ENCODE results near the gene JAG1. TPM values are rescaled to one million over a fixed set of nuclear protein-coding genes. Genes with fewer than 3 reads are reported as not detected.

JAG1 gene
- polyA plus RNA-seq, 3 donors = 0.70 to 6.8 (median 0.85) TPM

DNA sequence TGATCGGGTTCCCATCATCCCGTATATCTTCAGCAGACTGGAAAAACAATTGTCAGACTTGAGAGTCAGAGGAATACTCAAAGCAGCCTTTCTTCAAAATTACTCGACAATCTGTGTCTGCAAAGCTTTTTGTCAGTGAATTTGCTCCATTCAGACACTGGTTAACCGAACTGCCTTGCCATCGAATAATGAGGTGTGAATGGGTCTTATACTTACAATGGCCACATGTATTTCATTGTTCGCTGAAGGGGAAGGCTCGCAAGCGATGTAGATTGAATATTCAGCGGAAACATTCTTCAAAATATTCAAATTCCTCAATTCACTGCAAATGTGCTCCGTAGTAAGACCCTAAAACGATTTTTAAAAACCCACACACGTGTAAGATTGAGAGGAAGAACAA, 32.9 kb downstream of the JAG1 start:
- H3K9me3 ChIP-seq (replicated peaks in 1 of 2; ENCODE audit: control insufficient read depth in 1 of 2, insufficient read depth in 1 of 2, low read length in 2 of 2) = no peaks in the 10 kb centered on the region
- 100% methylated on average over 3 of the region's 12 CpGs for WGBS (ENCODE audit: insufficient coverage)
- no peaks in the 10 kb centered on the region for H3K9me3 Mint-ChIP-seq
- H3K4me3 Mint-ChIP-seq = no peak overlapping the region
- intact Hi-C loops (cut with micrococcal nuclease) = no loop called here
- no peaks in the 10 kb centered on the region for H3K79me2 ChIP-seq (ENCODE audit: insufficient read depth, low read length)
- H3K9ac ChIP-seq (ENCODE audit: insufficient read depth, low read length, poor library complexity, severe bottlenecking) = no peak overlapping the region
- no peak overlapping the region for H3K4me2 ChIP-seq (replicated peaks; ENCODE audit: extremely low read depth, low read length, poor library complexity, severe bottlenecking)
- no peak overlapping the region for H3K27ac Mint-ChIP-seq
- TF ChIP-seq, protein P1, sequence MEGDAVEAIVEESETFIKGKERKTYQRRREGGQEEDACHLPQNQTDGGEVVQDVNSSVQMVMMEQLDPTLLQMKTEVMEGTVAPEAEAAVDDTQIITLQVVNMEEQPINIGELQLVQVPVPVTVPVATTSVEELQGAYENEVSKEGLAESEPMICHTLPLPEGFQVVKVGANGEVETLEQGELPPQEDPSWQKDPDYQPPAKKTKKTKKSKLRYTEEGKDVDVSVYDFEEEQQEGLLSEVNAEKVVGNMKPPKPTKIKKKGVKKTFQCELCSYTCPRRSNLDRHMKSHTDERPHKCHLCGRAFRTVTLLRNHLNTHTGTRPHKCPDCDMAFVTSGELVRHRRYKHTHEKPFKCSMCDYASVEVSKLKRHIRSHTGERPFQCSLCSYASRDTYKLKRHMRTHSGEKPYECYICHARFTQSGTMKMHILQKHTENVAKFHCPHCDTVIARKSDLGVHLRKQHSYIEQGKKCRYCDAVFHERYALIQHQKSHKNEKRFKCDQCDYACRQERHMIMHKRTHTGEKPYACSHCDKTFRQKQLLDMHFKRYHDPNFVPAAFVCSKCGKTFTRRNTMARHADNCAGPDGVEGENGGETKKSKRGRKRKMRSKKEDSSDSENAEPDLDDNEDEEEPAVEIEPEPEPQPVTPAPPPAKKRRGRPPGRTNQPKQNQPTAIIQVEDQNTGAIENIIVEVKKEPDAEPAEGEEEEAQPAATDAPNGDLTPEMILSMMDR (IDR thresholded peaks at IDR 0.05) = no peak
- H3K4me3 ChIP-seq (replicated peaks in 1 of 3; ENCODE audit: low read depth in 2 of 3, low read length in 3 of 3) = no peak overlapping the region
- no peaks in the 10 kb centered on the region for H3K27me3 ChIP-seq (ENCODE audit: control insufficient read depth in 2 of 2, insufficient read depth in 2 of 2, low read length in 2 of 2)
- no peak for DNase-seq
- peaks cover 79 to 84% of the 10 kb centered on the region in 2 donors for H3K36me3 Mint-ChIP-seq
- H4K20me1 ChIP-seq (ENCODE audit: insufficient read depth, low read length) = no peaks in the 10 kb centered on the region
- no peak overlapping the region for H2AFZ ChIP-seq (ENCODE audit: insufficient read depth, low read depth, low read length, poor library complexity, severe bottlenecking)
- H3K4me1 ChIP-seq (ENCODE audit: control insufficient read depth in 1 of 2, insufficient read depth in 2 of 2, low read length in 2 of 2) = no peaks in the 10 kb centered on the region
- H3K27me3 Mint-ChIP-seq (ENCODE audit: low read depth in 3 of 3) = no peaks in the 10 kb centered on the region
- no peaks in the 10 kb centered on the region for H3K4me1 Mint-ChIP-seq
- peaks cover 67 to 88% of the 10 kb centered on the region in 2 donors for H3K36me3 ChIP-seq (replicated peaks in 1 of 2; ENCODE audit: control insufficient read depth in 1 of 2, insufficient read depth in 2 of 2, low read length in 2 of 2)
- H3K27ac ChIP-seq (ENCODE audit: low read depth in 1 of 2, low read length in 2 of 2) = no peak overlapping the region

DNA sequence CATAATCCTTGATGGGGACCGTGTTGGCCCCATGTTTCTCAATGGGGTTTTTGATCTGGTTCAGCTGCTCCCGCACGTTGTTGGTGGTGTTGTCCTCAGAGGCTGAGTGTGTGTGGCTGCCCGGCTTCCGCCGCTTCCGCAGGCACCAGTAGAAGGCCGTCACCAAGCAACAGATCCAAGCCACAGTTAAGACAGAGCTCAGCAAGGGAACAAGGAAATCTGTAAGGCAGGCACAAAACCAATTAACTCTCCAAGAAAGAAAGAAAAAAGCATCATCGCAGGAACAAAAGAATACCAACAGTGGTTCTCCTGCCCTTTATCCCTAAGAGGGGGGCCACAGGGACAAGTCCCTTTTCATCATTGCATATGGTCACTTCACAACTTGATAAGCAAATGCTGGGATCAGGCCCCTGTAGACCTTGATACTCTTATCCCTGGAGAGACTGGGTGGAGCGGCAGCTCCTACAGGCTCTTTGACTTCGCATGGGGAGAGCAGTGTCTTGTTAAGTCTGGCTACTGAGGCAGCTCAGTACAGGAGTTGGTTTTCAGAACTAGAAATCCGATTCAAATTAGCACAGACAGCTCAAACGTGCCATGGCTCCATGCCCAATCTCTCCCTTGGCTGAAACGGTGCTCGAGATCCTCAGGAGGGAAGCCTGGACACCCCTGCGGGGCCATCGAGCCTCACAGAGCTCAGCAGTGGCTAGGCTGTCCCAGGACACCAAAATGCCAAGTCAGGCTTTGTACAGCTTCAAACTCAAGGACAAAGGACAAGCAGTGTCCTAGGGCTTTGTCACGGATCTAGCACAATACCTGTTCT, 33.9 kb downstream of the JAG1 start:
- H3K4me1 Mint-ChIP-seq = no peaks in the 10 kb centered on the region
- Histone ChIP-seq H3K4me1 (ENCODE audit: control insufficient read depth in 1 of 2, insufficient read depth in 2 of 2, low read length in 2 of 2) (no peaks in the 10 kb centered on the region), H3K27me3 (ENCODE audit: control insufficient read depth in 2 of 2, insufficient read depth in 2 of 2, low read length in 2 of 2) (no peaks in the 10 kb centered on the region), H3K27ac (ENCODE audit: low read depth in 1 of 2, low read length in 2 of 2) (no peak overlapping the region), H3K4me2 (replicated peaks; ENCODE audit: extremely low read depth, low read length, poor library complexity, severe bottlenecking) (no peak overlapping the region), H4K20me1 (ENCODE audit: insufficient read depth, low read length) (no peaks in the 10 kb centered on the region), H3K9ac (ENCODE audit: insufficient read depth, low read length, poor library complexity, severe bottlenecking) (no peak overlapping the region), H3K4me3 (replicated peaks in 1 of 3; ENCODE audit: low read depth in 2 of 3, low read length in 3 of 3) (no peak overlapping the region), H3K9me3 (replicated peaks in 1 of 2; ENCODE audit: control insufficient read depth in 1 of 2, insufficient read depth in 1 of 2, low read length in 2 of 2) (no peaks in the 10 kb centered on the region), H3K36me3 (replicated peaks in 1 of 2; ENCODE audit: control insufficient read depth in 1 of 2, insufficient read depth in 2 of 2, low read length in 2 of 2) (peaks cover 62 to 79% of the 10 kb centered on the region in 2 donors), H2AFZ (ENCODE audit: insufficient read depth, low read depth, low read length, poor library complexity, severe bottlenecking) (no peak overlapping the region), H3K79me2 (ENCODE audit: insufficient read depth, low read length) (no peaks in the 10 kb centered on the region)
- H3K36me3 Mint-ChIP-seq = peaks cover 69 to 74% of the 10 kb centered on the region in 2 donors
- no peaks in the 10 kb centered on the region for H3K9me3 Mint-ChIP-seq
- DNase-seq = no peak
- TF ChIP-seq, protein P1 (IDR thresholded peaks at IDR 0.05) = no peak
- no peak overlapping the region for H3K4me3 Mint-ChIP-seq
- WGBS (ENCODE audit: insufficient coverage) = 93% methylated on average over 16 of the region's 18 CpGs
- intact Hi-C loops (cut with micrococcal nuclease) = no loop called here
- peak overlapping the region in 1 of 7 donors; percentile 14 for H3K27ac Mint-ChIP-seq
- no peaks in the 10 kb centered on the region for H3K27me3 Mint-ChIP-seq (ENCODE audit: low read depth in 3 of 3)
